ENCODE data around the gene METTL17. TPM values are rescaled to one million over a fixed set of nuclear protein-coding genes. Genes with fewer than 3 reads are reported as not detected.

The METTL17 gene
- total and polyA plus RNA-seq, 2 of the 13 experiments (the other 11 are each of a cell fraction or from before 2014, with no cell fraction given): 122 to 199 TPM

- TF ChIP-seq PTBP1 (IDR thresholded peaks at IDR 0.05; ENCODE audit: low read depth, low read length, poor library complexity, severe bottlenecking): peak; percentile 32
- no peak for TF ChIP-seq ZNF12 (CRISPR knock-in tag; IDR thresholded peaks at IDR 0.05)
- peak; percentile 67; the same call in 1 of the 2 replicates for TF ChIP-seq MTA1 (CRISPR knock-in tag; IDR thresholded peaks at IDR 0.05; ENCODE audit: borderline replicate concordance)
- no peak for TF ChIP-seq PAF1 (CRISPR knock-in tag; IDR thresholded peaks at IDR 0.05)
- TF ChIP-seq, protein P1, sequence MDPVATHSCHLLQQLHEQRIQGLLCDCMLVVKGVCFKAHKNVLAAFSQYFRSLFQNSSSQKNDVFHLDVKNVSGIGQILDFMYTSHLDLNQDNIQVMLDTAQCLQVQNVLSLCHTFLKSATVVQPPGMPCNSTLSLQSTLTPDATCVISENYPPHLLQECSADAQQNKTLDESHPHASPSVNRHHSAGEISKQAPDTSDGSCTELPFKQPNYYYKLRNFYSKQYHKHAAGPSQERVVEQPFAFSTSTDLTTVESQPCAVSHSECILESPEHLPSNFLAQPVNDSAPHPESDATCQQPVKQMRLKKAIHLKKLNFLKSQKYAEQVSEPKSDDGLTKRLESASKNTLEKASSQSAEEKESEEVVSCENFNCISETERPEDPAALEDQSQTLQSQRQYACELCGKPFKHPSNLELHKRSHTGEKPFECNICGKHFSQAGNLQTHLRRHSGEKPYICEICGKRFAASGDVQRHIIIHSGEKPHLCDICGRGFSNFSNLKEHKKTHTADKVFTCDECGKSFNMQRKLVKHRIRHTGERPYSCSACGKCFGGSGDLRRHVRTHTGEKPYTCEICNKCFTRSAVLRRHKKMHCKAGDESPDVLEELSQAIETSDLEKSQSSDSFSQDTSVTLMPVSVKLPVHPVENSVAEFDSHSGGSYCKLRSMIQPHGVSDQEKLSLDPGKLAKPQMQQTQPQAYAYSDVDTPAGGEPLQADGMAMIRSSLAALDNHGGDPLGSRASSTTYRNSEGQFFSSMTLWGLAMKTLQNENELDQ (CRISPR knock-in tag; IDR thresholded peaks at IDR 0.05; ENCODE audit: borderline replicate concordance): 0 out of 2 replicates have a peak, but pooled peaks have one; percentile 45
- peak; percentile 57; the same call in 1 of the 2 replicates for TF ChIP-seq KDM4B (CRISPR knock-in tag; IDR thresholded peaks at IDR 0.05)
- TF ChIP-seq DR1 (CRISPR knock-in tag; IDR thresholded peaks at IDR 0.05): no peak; the same call in 1 of the 2 replicates
- TF ChIP-seq, protein P2, sequence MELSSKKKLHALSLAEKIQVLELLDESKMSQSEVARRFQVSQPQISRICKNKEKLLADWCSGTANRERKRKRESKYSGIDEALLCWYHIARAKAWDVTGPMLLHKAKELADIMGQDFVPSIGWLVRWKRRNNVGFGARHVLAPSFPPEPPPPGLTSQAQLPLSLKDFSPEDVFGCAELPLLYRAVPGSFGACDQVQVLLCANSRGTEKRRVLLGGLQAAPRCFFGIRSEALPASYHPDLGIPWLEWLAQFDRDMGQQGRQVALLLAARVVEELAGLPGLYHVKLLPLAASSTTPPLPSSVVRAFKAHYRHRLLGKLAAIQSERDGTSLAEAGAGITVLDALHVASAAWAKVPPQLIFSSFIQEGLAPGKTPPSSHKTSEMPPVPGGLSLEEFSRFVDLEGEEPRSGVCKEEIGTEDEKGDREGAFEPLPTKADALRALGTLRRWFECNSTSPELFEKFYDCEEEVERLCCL (CRISPR knock-in tag; IDR thresholded peaks at IDR 0.05; ENCODE audit: borderline replicate concordance): peak; percentile 74; the same call in 1 of the 2 replicates
- TF ChIP-seq ISL2 (CRISPR knock-in tag; IDR thresholded peaks at IDR 0.05): peak; percentile 66; the same call in 1 of the 2 replicates
- peak; percentile 12; the same call in 1 of the 2 replicates for TF ChIP-seq ZFYVE20 (CRISPR knock-in tag; IDR thresholded peaks at IDR 0.05; ENCODE audit: borderline replicate concordance, low read depth)
- TF ChIP-seq, protein P3, sequence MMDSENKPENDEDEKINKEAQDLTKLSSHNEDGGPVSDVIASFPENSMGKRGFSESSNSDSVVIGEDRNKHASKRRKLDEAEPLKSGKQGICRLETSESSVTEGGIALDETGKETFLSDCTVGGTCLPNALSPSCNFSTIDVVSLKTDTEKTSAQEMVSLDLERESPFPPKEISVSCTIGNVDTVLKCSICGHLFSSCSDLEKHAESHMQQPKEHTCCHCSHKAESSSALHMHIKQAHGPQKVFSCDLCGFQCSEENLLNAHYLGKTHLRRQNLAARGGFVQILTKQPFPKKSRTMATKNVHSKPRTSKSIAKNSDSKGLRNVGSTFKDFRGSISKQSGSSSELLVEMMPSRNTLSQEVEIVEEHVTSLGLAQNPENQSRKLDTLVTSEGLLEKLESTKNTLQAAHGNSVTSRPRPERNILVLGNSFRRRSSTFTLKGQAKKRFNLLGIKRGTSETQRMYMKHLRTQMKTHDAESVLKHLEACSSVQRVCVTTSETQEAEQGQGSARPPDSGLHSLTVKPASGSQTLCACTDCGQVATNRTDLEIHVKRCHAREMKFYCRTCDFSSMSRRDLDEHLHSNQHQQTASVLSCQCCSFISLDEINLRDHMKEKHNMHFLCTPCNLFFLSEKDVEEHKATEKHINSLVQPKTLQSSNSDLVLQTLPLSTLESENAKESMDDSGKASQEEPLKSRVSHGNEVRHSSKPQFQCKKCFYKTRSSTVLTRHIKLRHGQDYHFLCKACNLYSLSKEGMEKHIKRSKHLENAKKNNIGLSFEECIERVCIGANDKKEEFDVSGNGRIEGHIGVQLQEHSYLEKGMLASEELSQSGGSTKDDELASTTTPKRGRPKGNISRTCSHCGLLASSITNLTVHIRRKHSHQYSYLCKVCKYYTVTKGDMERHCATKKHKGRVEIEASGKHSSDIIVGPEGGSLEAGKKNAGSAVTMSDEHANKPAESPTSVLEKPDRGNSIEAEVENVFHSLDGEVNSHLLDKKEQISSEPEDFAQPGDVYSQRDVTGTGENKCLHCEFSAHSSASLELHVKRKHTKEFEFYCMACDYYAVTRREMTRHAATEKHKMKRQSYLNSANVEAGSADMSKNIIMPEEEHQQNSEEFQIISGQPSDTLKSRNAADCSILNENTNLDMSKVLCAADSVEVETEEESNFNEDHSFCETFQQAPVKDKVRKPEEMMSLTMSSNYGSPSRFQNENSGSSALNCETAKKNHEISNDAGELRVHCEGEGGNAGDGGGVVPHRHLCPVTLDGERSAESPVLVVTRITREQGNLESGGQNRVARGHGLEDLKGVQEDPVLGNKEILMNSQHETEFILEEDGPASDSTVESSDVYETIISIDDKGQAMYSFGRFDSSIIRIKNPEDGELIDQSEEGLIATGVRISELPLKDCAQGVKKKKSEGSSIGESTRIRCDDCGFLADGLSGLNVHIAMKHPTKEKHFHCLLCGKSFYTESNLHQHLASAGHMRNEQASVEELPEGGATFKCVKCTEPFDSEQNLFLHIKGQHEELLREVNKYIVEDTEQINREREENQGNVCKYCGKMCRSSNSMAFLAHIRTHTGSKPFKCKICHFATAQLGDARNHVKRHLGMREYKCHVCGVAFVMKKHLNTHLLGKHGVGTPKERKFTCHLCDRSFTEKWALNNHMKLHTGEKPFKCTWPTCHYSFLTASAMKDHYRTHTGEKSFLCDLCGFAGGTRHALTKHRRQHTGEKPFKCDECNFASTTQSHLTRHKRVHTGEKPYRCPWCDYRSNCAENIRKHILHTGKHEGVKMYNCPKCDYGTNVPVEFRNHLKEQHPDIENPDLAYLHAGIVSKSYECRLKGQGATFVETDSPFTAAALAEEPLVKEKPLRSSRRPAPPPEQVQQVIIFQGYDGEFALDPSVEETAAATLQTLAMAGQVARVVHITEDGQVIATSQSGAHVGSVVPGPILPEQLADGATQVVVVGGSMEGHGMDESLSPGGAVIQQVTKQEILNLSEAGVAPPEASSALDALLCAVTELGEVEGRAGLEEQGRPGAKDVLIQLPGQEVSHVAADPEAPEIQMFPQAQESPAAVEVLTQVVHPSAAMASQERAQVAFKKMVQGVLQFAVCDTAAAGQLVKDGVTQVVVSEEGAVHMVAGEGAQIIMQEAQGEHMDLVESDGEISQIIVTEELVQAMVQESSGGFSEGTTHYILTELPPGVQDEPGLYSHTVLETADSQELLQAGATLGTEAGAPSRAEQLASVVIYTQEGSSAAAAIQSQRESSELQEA (CRISPR knock-in tag; IDR thresholded peaks at IDR 0.05; ENCODE audit: not compliant biosample characterization): peak; percentile 75
- TF ChIP-seq ZNF362 (CRISPR knock-in tag; IDR thresholded peaks at IDR 0.05; ENCODE audit: borderline replicate concordance): no peak
Measured at GRCh38 chr14:20989787-20990600, at the start of gene METTL17 (continued).

Measured in HepG2 (cell line).